Neural cell (in vitro differentiated cells): ENCODE measurements around the gene ILF2.

Source experiments
- CTCF ChIP-seq: fragments of 450-650 bp; IDR thresholded peaks from 2 replicates; pipeline ENCODE4 v1.5.1; 2014; ENCODE audit warnings: antibody characterized with exemption, mild to moderate bottlenecking, moderate library complexity; ENCODE audit not compliant: poor library complexity, severe bottlenecking
- EZH2 ChIP-seq: fragments of 200-600, 300-800 bp; shearing (Covaris generic), sonication (generic); IDR thresholded peaks from 2 replicates; pipeline ENCODE4 v1.6.1; 2014; ENCODE audit warnings: antibody characterized with exemption, low read length, borderline replicate concordance, mild to moderate bottlenecking; ENCODE audit not compliant: insufficient read depth, poor library complexity, severe bottlenecking
- POLR2AphosphoS5 ChIP-seq: IDR thresholded peaks from 2 replicates; pipeline ENCODE4 v1.6.1; 2012
- RAD21 ChIP-seq: fragments of 450-650 bp; conservative IDR thresholded peaks from 2 replicates; pipeline ENCODE4 v1.6.1; 2014; ENCODE audit warnings: antibody characterized with exemption, mild to moderate bottlenecking, moderate library complexity
- REST ChIP-seq: IDR thresholded peaks from 2 replicates; pipeline ENCODE4 v1.6.1; 2012; ENCODE audit warnings: borderline replicate concordance
- TAF1 ChIP-seq: IDR thresholded peaks from 2 replicates; pipeline ENCODE4 v1.6.1; 2012; ENCODE audit warnings: low read depth

- no peak for TF ChIP-seq CTCF
- no peak for TF ChIP-seq POLR2AphosphoS5
- TF ChIP-seq EZH2 = no peak
- no peak for TF ChIP-seq RAD21
- no peak for TF ChIP-seq TAF1
- TF ChIP-seq REST = no peak
Observed at GRCh38 chr1:153640861-153641260, 29.9 kb downstream of the ILF2 start.
